GM19397 (cell line): ENCODE results near the gene GAPVD1.
A peak's percentile ranks its signal among the peaks of the same experiment; 100 is the strongest.

Experiments used
- ATAC-seq: cut with Tn5 transposase; IDR thresholded peaks from one replicate; pipeline ENCODE4 v1.9.1; 2021; ENCODE audit warnings: mild to moderate bottlenecking, moderate library complexity; ENCODE audit not compliant: unreplicated experiment

GAPVD1 gene

GRCh38 chr9:125400725-125401716, 139.4 kb downstream of the GAPVD1 start:
- ATAC-seq, result no peak

- ATAC-seq, result no peak
These were observed 143.1 kb downstream of the GAPVD1 start for GRCh38 chr9:125404733-125405132.

GRCh38 chr9:125405938-125406809, 144.5 kb downstream of the GAPVD1 start:
- ATAC-seq, result no peak

GRCh38 chr9:125406810-125407087, 145.1 kb downstream of the GAPVD1 start:
- no peak for ATAC-seq

- ATAC-seq, result peak; percentile 20
These were observed 145.9 kb downstream of the GAPVD1 start for GRCh38 chr9:125407432-125407973.

GRCh38 chr9:125407974-125408900, 146.6 kb downstream of the GAPVD1 start:
- ATAC-seq, result peak; percentile 50

GRCh38 chr9:125409217-125409636, 147.6 kb downstream of the GAPVD1 start:
- no peak for ATAC-seq

GRCh38 chr9:125409637-125410521, 148.3 kb downstream of the GAPVD1 start:
- ATAC-seq, result no peak

- no peak for ATAC-seq
These were observed 148.9 kb downstream of the GAPVD1 start for GRCh38 chr9:125410522-125410894.

- ATAC-seq, result no peak
These were observed 149.6 kb downstream of the GAPVD1 start for GRCh38 chr9:125411171-125411756.

- no peak for ATAC-seq
These were observed 150.5 kb downstream of the GAPVD1 start for GRCh38 chr9:125412166-125412565.

- no peak for ATAC-seq
These were observed 152.0 kb downstream of the GAPVD1 start for GRCh38 chr9:125413579-125413978.

GRCh38 chr9:125415583-125416460, 154.2 kb downstream of the GAPVD1 start:
- ATAC-seq, result no peak

GRCh38 chr9:125416517-125416916, 154.9 kb downstream of the GAPVD1 start:
- no peak for ATAC-seq
